ENCODE results near the gene ANKS1A. TPM values are rescaled to one million over a fixed set of nuclear protein-coding genes. Genes with fewer than 3 reads are reported as not detected.

Gene ANKS1A
- total RNA-seq, 1 donor from 2014 or later, result 11.5 TPM

GRCh38 chr6:35076997-35077712 lies 188.1 kb downstream of the ANKS1A start:
- Histone ChIP-seq H3K4me3 (ENCODE audit: low read length in 3 of 3) (no peak overlapping the region), H3K9ac (ENCODE audit: low read depth in 1 of 3, low read length in 3 of 3) (no peak overlapping the region), H3K4me1 (ENCODE audit: control insufficient read depth in 3 of 3, insufficient read depth in 3 of 3, low read length in 3 of 3) (peaks cover 3 to 12% (median 10%) of the 10 kb centered on the region in 3 donors), H3K27me3 (ENCODE audit: control insufficient read depth in 3 of 3, insufficient read depth in 3 of 3, low read length in 3 of 3) (no peaks in the 10 kb centered on the region), H3K36me3 (ENCODE audit: control insufficient read depth in 3 of 3, insufficient read depth in 3 of 3, low read length in 3 of 3) (peaks cover 52 to 74% (median 67%) of the 10 kb centered on the region in 3 donors), H3K27ac (ENCODE audit: low read depth, low read length) (no peak overlapping the region), H3K9me3 (ENCODE audit: control insufficient read depth in 3 of 3, low read length in 3 of 3) (no peaks in the 10 kb centered on the region)

- no peaks in the 10 kb centered on the region for H3K27me3 ChIP-seq (ENCODE audit: control insufficient read depth in 3 of 3, insufficient read depth in 3 of 3, low read length in 3 of 3)
- H3K9ac ChIP-seq (ENCODE audit: low read depth in 1 of 3, low read length in 3 of 3), result no peak overlapping the region
- no peak overlapping the region for H3K27ac ChIP-seq (ENCODE audit: low read depth, low read length)
- H3K36me3 ChIP-seq (ENCODE audit: control insufficient read depth in 3 of 3, insufficient read depth in 3 of 3, low read length in 3 of 3), result peaks cover 58 to 74% (median 67%) of the 10 kb centered on the region in 3 donors
- H3K4me1 ChIP-seq (ENCODE audit: control insufficient read depth in 3 of 3, insufficient read depth in 3 of 3, low read length in 3 of 3), result peaks cover 6 to 16% (median 13%) of the 10 kb centered on the region in 3 donors
- H3K4me3 ChIP-seq (ENCODE audit: low read length in 3 of 3), result no peak overlapping the region
- no peaks in the 10 kb centered on the region for H3K9me3 ChIP-seq (ENCODE audit: control insufficient read depth in 3 of 3, low read length in 3 of 3)
These were observed 188.7 kb downstream of the ANKS1A start for GRCh38 chr6:35077713-35078105.

- Histone ChIP-seq H3K9me3 (ENCODE audit: control insufficient read depth in 3 of 3, low read length in 3 of 3) (no peaks in the 10 kb centered on the region), H3K9ac (ENCODE audit: low read depth in 1 of 3, low read length in 3 of 3) (no peak overlapping the region), H3K27me3 (ENCODE audit: control insufficient read depth in 3 of 3, insufficient read depth in 3 of 3, low read length in 3 of 3) (no peaks in the 10 kb centered on the region), H3K27ac (ENCODE audit: low read depth, low read length) (no peak overlapping the region), H3K36me3 (ENCODE audit: control insufficient read depth in 3 of 3, insufficient read depth in 3 of 3, low read length in 3 of 3) (peaks cover 60 to 74% (median 69%) of the 10 kb centered on the region in 3 donors), H3K4me1 (ENCODE audit: control insufficient read depth in 3 of 3, insufficient read depth in 3 of 3, low read length in 3 of 3) (peaks cover 6 to 16% (median 13%) of the 10 kb centered on the region in 3 donors), H3K4me3 (ENCODE audit: low read length in 3 of 3) (no peak overlapping the region)
These were observed 189.3 kb downstream of the ANKS1A start for GRCh38 chr6:35078226-35078850.

- no peaks in the 10 kb centered on the region for H3K27me3 ChIP-seq (ENCODE audit: control insufficient read depth in 3 of 3, insufficient read depth in 3 of 3, low read length in 3 of 3)
- no peak overlapping the region for H3K27ac ChIP-seq (ENCODE audit: low read depth, low read length)
- H3K36me3 ChIP-seq (ENCODE audit: control insufficient read depth in 3 of 3, insufficient read depth in 3 of 3, low read length in 3 of 3), result peaks cover 65 to 75% (median 69%) of the 10 kb centered on the region in 3 donors
- peaks cover 6 to 16% (median 13%) of the 10 kb centered on the region in 3 donors for H3K4me1 ChIP-seq (ENCODE audit: control insufficient read depth in 3 of 3, insufficient read depth in 3 of 3, low read length in 3 of 3)
- H3K9ac ChIP-seq (ENCODE audit: low read depth in 1 of 3, low read length in 3 of 3), result no peak overlapping the region
- no peak overlapping the region for H3K4me3 ChIP-seq (ENCODE audit: low read length in 3 of 3)
- H3K9me3 ChIP-seq (ENCODE audit: control insufficient read depth in 3 of 3, low read length in 3 of 3), result no peaks in the 10 kb centered on the region
These were observed 189.8 kb downstream of the ANKS1A start for GRCh38 chr6:35078896-35079295.

- Histone ChIP-seq H3K36me3 (ENCODE audit: control insufficient read depth in 3 of 3, insufficient read depth in 3 of 3, low read length in 3 of 3) (peaks cover 68 to 75% (median 71%) of the 10 kb centered on the region in 3 donors), H3K9me3 (ENCODE audit: control insufficient read depth in 3 of 3, low read length in 3 of 3) (no peaks in the 10 kb centered on the region), H3K4me3 (ENCODE audit: low read length in 3 of 3) (no peak overlapping the region), H3K4me1 (ENCODE audit: control insufficient read depth in 3 of 3, insufficient read depth in 3 of 3, low read length in 3 of 3) (peaks cover 6 to 16% (median 13%) of the 10 kb centered on the region in 3 donors), H3K9ac (ENCODE audit: low read depth in 1 of 3, low read length in 3 of 3) (no peak overlapping the region), H3K27me3 (ENCODE audit: control insufficient read depth in 3 of 3, insufficient read depth in 3 of 3, low read length in 3 of 3) (no peaks in the 10 kb centered on the region), H3K27ac (ENCODE audit: low read depth, low read length) (no peak overlapping the region)
These were observed 190.4 kb downstream of the ANKS1A start for GRCh38 chr6:35079311-35080000.

GRCh38 chr6:35080016-35080680 lies 191.1 kb downstream of the ANKS1A start:
- H3K36me3 ChIP-seq (ENCODE audit: control insufficient read depth in 3 of 3, insufficient read depth in 3 of 3, low read length in 3 of 3), result peaks cover 74 to 80% (median 78%) of the 10 kb centered on the region in 3 donors
- no peak overlapping the region for H3K9ac ChIP-seq (ENCODE audit: low read depth in 1 of 3, low read length in 3 of 3)
- peaks cover 6 to 16% (median 13%) of the 10 kb centered on the region in 3 donors for H3K4me1 ChIP-seq (ENCODE audit: control insufficient read depth in 3 of 3, insufficient read depth in 3 of 3, low read length in 3 of 3)
- no peak overlapping the region for H3K4me3 ChIP-seq (ENCODE audit: low read length in 3 of 3)
- H3K27ac ChIP-seq (ENCODE audit: low read depth, low read length), result no peak overlapping the region
- H3K27me3 ChIP-seq (ENCODE audit: control insufficient read depth in 3 of 3, insufficient read depth in 3 of 3, low read length in 3 of 3), result no peaks in the 10 kb centered on the region
- H3K9me3 ChIP-seq (ENCODE audit: control insufficient read depth in 3 of 3, low read length in 3 of 3), result no peaks in the 10 kb centered on the region

GRCh38 chr6:35080821-35081425 lies 191.9 kb downstream of the ANKS1A start:
- H3K4me1 ChIP-seq (ENCODE audit: control insufficient read depth in 3 of 3, insufficient read depth in 3 of 3, low read length in 3 of 3), result peaks cover 6 to 16% (median 13%) of the 10 kb centered on the region in 3 donors
- no peak overlapping the region for H3K4me3 ChIP-seq (ENCODE audit: low read length in 3 of 3)
- peaks cover 80 to 86% (median 85%) of the 10 kb centered on the region in 3 donors for H3K36me3 ChIP-seq (ENCODE audit: control insufficient read depth in 3 of 3, insufficient read depth in 3 of 3, low read length in 3 of 3)
- no peak overlapping the region for H3K27ac ChIP-seq (ENCODE audit: low read depth, low read length)
- H3K9ac ChIP-seq (ENCODE audit: low read depth in 1 of 3, low read length in 3 of 3), result no peak overlapping the region
- no peaks in the 10 kb centered on the region for H3K9me3 ChIP-seq (ENCODE audit: control insufficient read depth in 3 of 3, low read length in 3 of 3)
- H3K27me3 ChIP-seq (ENCODE audit: control insufficient read depth in 3 of 3, insufficient read depth in 3 of 3, low read length in 3 of 3), result no peaks in the 10 kb centered on the region

- H3K27me3 ChIP-seq (ENCODE audit: control insufficient read depth in 3 of 3, insufficient read depth in 3 of 3, low read length in 3 of 3), result no peaks in the 10 kb centered on the region
- H3K4me1 ChIP-seq (ENCODE audit: control insufficient read depth in 3 of 3, insufficient read depth in 3 of 3, low read length in 3 of 3), result peaks cover 6 to 16% (median 13%) of the 10 kb centered on the region in 3 donors
- H3K36me3 ChIP-seq (ENCODE audit: control insufficient read depth in 3 of 3, insufficient read depth in 3 of 3, low read length in 3 of 3), result peaks cover 85 to 91% (median 90%) of the 10 kb centered on the region in 3 donors
- no peaks in the 10 kb centered on the region for H3K9me3 ChIP-seq (ENCODE audit: control insufficient read depth in 3 of 3, low read length in 3 of 3)
- H3K9ac ChIP-seq (ENCODE audit: low read depth in 1 of 3, low read length in 3 of 3), result no peak overlapping the region
- H3K4me3 ChIP-seq (ENCODE audit: low read length in 3 of 3), result no peak overlapping the region
- H3K27ac ChIP-seq (ENCODE audit: low read depth, low read length), result no peak overlapping the region
These were observed 192.4 kb downstream of the ANKS1A start for GRCh38 chr6:35081426-35081851.

- no peak overlapping the region for H3K27ac ChIP-seq (ENCODE audit: low read depth, low read length)
- H3K9ac ChIP-seq (ENCODE audit: low read depth in 1 of 3, low read length in 3 of 3), result no peak overlapping the region
- peaks cover 6 to 16% (median 13%) of the 10 kb centered on the region in 3 donors for H3K4me1 ChIP-seq (ENCODE audit: control insufficient read depth in 3 of 3, insufficient read depth in 3 of 3, low read length in 3 of 3)
- no peak overlapping the region for H3K4me3 ChIP-seq (ENCODE audit: low read length in 3 of 3)
- H3K9me3 ChIP-seq (ENCODE audit: control insufficient read depth in 3 of 3, low read length in 3 of 3), result no peaks in the 10 kb centered on the region
- H3K27me3 ChIP-seq (ENCODE audit: control insufficient read depth in 3 of 3, insufficient read depth in 3 of 3, low read length in 3 of 3), result no peaks in the 10 kb centered on the region
- H3K36me3 ChIP-seq (ENCODE audit: control insufficient read depth in 3 of 3, insufficient read depth in 3 of 3, low read length in 3 of 3), result peaks cover 89 to 95% (median 90%) of the 10 kb centered on the region in 3 donors
These were observed 193.1 kb downstream of the ANKS1A start for GRCh38 chr6:35082046-35082732.

Measured in skeletal muscle tissue (tissue), 4 donors.